ENCODE results near the gene DMXL2.

DMXL2 gene

DNA sequence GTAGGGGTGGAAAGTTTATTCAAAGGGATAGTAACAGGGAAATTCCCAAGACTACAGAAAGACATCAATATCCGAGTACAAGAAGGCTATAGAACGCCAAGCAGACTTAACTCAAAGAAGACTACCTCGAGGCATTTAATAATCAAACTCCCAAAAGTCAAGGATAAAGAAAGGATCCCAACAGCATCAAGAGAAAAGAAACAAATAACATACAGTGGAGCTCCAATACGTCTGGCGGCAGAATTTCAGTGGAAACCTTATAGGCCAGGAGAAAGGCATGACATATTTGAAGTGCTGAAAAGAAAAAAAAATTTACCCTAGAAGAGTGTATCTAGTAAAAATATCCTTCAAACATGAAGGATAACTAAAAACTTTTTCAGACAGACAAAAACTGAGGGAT lies 95.6 kb downstream of the DMXL2 start:
- TF ChIP-seq, protein P1, sequence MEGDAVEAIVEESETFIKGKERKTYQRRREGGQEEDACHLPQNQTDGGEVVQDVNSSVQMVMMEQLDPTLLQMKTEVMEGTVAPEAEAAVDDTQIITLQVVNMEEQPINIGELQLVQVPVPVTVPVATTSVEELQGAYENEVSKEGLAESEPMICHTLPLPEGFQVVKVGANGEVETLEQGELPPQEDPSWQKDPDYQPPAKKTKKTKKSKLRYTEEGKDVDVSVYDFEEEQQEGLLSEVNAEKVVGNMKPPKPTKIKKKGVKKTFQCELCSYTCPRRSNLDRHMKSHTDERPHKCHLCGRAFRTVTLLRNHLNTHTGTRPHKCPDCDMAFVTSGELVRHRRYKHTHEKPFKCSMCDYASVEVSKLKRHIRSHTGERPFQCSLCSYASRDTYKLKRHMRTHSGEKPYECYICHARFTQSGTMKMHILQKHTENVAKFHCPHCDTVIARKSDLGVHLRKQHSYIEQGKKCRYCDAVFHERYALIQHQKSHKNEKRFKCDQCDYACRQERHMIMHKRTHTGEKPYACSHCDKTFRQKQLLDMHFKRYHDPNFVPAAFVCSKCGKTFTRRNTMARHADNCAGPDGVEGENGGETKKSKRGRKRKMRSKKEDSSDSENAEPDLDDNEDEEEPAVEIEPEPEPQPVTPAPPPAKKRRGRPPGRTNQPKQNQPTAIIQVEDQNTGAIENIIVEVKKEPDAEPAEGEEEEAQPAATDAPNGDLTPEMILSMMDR (IDR thresholded peaks at IDR 0.05; ENCODE audit: low read depth, low read length): no peak
- DNase-seq (ENCODE audit: low read depth in 2 of 2): no peak
- no peak overlapping the region for H3K4me3 ChIP-seq (replicated peaks in 1 of 2; ENCODE audit: low read depth in 2 of 2, low read length in 2 of 2)

DNA sequence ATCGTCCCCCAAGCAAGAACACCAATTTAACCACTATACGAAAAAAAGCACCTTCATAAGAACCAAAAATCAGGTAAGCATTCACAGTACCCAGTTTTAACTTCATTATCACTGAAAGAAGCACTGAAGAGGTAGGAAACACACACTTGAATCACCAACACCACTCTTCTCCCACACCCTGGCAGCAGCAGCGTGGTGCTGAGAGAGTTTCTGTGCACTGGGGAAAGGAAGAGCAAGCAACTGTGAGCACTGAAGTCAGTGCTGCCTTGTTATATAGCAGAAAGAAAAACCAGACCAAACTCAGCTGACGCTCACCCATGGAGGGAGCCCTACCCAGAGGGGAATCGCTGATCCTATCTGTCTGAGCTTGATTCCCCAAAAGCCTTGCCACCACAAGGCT lies 98.2 kb downstream of the DMXL2 start:
- DNase-seq (ENCODE audit: low read depth in 2 of 2): no peak
- TF ChIP-seq, protein P1 (IDR thresholded peaks at IDR 0.05; ENCODE audit: low read depth, low read length): no peak
- no peak overlapping the region for H3K4me3 ChIP-seq (replicated peaks in 1 of 2; ENCODE audit: low read depth in 2 of 2, low read length in 2 of 2)

DNA sequence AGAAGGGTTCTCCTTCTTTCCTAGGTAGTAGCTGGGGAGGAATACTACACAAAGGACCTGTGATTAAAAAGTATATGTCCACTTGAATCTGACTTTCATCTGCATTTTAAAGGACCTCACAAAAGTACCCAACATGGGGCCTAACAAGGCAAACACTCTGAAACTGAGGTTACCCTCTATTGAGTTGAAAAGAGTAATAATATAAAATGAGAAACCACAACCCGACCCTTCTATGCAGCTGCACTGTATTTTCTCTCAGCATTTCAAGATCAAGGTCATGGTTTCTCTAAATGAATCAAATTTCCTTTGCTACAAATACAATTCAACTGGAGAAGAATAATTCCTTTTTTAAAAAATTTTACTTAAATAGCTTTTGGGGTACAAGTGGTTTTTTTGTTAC lies 106.3 kb downstream of the DMXL2 start:
- DNase-seq (ENCODE audit: low read depth in 2 of 2): no peak
- TF ChIP-seq, protein P1 (IDR thresholded peaks at IDR 0.05; ENCODE audit: low read depth, low read length): no peak
- H3K4me3 ChIP-seq (replicated peaks in 1 of 2; ENCODE audit: low read depth in 2 of 2, low read length in 2 of 2): no peak overlapping the region

DNA sequence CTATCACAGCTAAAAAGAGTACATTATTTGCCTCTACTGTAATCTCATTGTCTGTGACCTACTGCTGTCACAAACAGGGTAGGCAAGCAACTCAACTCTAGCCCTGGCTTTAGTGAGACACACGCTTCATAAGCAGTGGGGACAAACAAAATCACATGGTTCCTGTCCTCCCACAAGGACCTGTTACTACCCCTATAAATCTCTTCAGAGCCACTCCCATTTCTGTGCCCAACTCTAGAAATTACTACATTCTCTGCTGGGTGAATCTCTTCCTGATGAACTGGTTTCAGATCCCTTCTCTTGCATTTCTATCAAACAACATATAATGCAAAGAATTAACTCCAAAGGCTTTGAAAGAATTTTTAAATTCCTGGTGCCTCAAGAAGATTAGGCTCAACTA lies 117.3 kb downstream of the DMXL2 start:
- TF ChIP-seq, protein P1 (IDR thresholded peaks at IDR 0.05; ENCODE audit: low read depth, low read length): no peak
- no peak for DNase-seq (ENCODE audit: low read depth in 2 of 2)

DNA sequence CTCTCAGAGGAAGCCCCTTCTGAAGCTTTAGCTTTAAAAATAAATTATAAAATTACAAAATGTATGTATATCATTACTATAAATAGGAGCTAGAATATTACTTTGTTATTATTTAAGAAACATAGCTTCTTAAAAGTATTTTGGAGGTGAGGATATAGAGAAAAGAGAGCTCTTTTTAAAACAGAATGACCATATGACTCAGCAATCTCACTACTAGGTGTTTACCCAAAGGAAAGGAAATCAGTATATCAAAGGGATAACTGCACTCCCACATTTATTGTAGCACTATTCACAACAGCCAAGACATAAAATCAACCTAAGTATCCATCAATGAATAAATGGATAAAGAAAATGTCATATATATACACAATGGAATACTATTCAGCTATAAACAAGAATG lies 119.6 kb downstream of the DMXL2 start:
- TF ChIP-seq, protein P1 (IDR thresholded peaks at IDR 0.05; ENCODE audit: low read depth, low read length): no peak
- H3K4me3 ChIP-seq (replicated peaks in 1 of 2; ENCODE audit: low read depth in 2 of 2, low read length in 2 of 2): no peak overlapping the region
- no peak for DNase-seq (ENCODE audit: low read depth in 2 of 2)

More for the DNA sequence above, 117.3 kb downstream of the DMXL2 start:
- H3K4me3 ChIP-seq (replicated peaks in 1 of 2; ENCODE audit: low read depth in 2 of 2, low read length in 2 of 2): no peak overlapping the region

DNA sequence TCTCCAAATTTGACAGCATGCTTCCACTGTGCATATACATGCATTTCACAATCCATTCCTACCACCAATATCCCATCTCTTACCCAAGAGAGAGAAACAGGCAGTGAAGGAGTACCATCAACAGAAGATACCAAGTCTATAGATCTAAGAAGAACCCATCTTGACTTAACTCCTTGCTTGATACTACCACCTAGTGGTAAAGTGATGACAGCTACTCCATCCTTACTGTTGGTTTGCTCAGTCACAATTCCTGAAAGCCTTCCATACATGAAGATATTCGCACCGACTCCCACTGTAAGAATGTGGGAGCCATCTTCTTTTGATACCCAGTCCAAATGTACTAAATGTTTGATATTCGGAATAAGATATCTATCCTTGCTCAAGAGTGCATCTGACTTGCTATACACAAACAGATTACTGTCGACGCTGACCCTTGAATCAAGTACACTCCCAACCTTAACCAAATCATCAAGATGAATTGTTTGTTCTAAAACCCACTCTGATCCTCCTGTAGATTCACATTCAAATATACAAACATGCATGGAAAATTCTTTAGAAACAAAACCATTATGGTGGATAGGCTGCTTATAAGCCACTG lies 123.1 kb downstream of the DMXL2 start:
- no peak overlapping the region for H3K4me3 ChIP-seq (replicated peaks in 1 of 2; ENCODE audit: low read depth in 2 of 2, low read length in 2 of 2)
- TF ChIP-seq, protein P1 (IDR thresholded peaks at IDR 0.05; ENCODE audit: low read depth, low read length): peak; percentile 76
- peak; percentile 57 to 64 for DNase-seq (ENCODE audit: low read depth in 2 of 2)

DNA sequence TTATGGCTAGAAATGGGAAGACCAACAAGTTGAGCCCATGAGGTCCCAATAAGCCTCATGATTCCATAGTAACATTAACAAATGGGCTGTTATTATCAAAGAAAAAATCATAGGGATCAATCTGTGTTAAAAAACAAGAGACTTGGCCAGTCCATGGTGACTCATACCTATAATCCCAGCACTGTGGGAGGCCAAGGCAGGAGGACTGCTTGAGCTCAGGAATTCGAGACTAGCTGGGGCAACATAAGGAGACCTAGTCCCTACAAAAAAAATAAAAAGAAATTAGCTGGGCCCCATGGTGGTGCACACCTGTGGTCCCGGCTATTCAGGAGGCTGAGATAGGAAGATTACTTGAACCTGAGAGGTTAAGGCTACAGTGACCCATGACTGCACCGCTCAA lies 124.8 kb downstream of the DMXL2 start:
- no peak overlapping the region for H3K4me3 ChIP-seq (replicated peaks in 1 of 2; ENCODE audit: low read depth in 2 of 2, low read length in 2 of 2)
- TF ChIP-seq, protein P1 (IDR thresholded peaks at IDR 0.05; ENCODE audit: low read depth, low read length): no peak

More for the DNA sequence above, 124.8 kb downstream of the DMXL2 start:
- no peak for DNase-seq (ENCODE audit: low read depth in 2 of 2)

All from cardiac fibroblast (primary cell).